HG03060 (cell line): ENCODE measurements around the gene KLK8.

ENCODE experiments used
- ATAC-seq: cut with Tn5 transposase; IDR thresholded peaks from one replicate; pipeline ENCODE4 v1.9.1; 2021; ENCODE audit warnings: low read depth, moderate number of reproducible peaks; ENCODE audit not compliant: unreplicated experiment

KLK8 gene

GRCh38 chr19:51018745-51019543, 17.5 kb upstream of the KLK8 start:
- ATAC-seq: no peak

- ATAC-seq: no peak
Observed at GRCh38 chr19:51016798-51017683, 15.6 kb upstream of the KLK8 start.

GRCh38 chr19:51015691-51016267, 14.4 kb upstream of the KLK8 start:
- no peak for ATAC-seq

GRCh38 chr19:51014242-51014641, 12.8 kb upstream of the KLK8 start:
- ATAC-seq: no peak

- ATAC-seq: no peak
Observed at GRCh38 chr19:51012661-51013190, 11.3 kb upstream of the KLK8 start.

- ATAC-seq: no peak
Observed at GRCh38 chr19:51010066-51010795, 8.8 kb upstream of the KLK8 start.

- no peak for ATAC-seq
Observed at GRCh38 chr19:51009061-51009891, 7.9 kb upstream of the KLK8 start.

DNA sequence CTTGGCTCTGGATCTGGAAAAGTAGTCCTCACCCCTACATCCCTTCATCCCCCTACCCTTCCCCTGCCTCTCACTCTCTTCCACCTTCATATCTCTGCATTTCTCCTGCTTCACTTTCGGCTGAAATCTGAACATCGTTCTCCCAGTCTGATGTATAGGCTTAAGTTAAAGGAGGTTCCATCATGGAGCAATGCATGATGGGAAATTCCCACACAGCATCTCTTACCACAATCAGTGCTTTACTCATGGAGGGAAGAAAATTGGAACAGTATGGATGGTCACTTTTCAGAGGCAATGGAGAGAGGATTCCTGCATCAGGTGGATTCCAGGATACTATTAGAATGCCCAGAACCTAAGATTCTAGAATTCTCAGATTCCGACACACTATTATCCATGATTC, 6.1 kb upstream of the KLK8 start:
- ATAC-seq: no peak

DNA sequence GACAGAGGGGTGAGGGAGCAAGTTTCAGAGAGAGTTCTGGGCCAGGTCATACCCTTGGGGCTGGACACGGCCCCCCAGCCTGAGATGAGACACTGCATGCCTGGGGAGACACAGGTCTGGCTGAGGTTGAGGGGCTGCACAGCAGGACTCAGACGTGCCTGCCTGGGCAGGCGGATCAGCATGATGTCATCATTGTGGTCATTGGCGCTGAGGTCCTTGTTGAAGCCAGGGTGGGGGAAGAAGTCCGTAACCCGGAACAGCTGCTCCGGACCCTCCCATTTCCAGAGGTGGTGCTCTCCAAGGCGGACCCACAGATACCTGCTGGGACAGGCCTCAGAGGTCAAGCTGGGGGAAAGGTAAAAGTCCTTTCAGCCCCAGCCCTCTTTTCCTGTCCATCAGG, 5.0 kb upstream of the KLK8 start:
- no peak for ATAC-seq

DNA sequence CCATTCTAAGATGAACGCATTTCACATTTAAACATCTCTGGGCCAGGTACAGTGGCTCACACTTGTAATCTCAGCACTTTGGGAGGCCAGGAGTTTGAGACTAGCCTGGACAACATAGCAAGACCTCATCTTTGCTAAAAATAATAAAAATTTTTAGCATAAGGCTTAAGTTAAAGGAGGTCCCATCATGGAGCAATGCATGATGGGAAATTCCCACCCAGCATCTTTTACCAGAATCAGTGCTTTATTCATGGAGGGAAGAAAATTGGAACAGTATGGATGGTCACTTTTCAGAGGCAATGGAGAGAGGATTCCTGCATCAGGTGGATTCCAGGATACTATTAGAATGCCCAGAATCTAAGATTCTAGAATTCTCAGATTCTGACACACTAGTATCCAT, 3.8 kb upstream of the KLK8 start:
- ATAC-seq: no peak

GRCh38 chr19:51003316-51003715, 1.9 kb upstream of the KLK8 start:
- no peak for ATAC-seq

DNA sequence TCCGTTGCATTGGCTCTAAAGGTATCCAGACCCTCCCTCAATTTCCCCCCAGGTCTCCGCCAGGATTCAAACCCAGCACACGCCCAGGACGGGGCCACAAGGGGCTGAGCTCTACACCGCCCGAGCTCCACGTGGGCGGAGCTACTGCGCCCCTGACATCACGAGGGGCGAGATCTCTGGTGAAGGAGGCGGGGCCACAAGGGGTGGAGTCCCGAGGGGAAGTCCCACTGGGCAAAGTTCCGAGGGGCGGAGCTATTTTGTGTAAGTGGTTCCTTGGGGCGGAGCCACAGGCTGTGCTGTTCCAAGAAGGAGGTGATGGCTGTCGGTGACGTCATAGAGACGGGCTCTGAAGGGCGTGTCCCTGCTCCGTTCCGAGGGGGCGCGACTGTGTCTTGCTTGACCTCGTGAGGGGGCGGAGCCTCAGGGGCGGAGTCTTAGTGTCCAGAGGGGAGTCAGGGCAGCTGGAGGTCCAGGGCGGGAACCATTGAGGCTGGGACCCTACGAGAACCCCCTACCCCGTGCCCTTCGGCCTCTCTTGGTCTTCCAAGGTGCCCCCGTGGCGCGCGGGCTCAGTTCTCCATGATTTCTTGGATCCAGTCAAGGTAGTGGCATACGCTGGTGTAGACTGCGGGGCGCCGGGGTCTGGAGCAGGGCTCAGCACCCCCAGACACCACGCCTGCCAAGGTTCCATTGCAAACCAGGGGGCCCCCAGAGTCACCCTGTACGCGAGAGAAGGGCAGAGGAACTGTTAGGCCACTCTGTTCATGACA, 1.3 kb upstream of the KLK8 start:
- ATAC-seq: no peak

DNA sequence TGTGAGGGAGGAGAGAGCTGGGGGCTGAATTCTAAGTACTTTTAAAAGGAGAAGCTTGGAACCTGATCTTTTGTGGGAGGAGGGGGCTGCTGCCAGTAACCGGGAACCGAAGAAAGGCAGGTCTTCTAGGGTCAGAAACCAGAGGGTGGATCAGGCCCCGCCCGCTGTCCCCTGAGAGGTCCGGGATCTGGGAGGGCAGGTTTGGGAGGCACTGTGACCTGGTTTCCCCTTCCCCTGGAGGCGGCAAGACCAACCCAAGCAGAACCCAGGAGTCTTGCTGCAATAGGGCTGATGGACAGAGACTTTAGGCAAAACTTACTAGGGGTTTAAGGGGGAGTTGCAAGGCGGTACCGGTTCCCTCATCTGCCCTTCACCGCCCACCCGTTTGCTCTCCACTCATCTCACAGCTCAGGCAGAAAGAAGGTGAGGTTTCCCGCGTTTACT, 707 bp upstream of the KLK8 start:
- no peak for ATAC-seq

DNA sequence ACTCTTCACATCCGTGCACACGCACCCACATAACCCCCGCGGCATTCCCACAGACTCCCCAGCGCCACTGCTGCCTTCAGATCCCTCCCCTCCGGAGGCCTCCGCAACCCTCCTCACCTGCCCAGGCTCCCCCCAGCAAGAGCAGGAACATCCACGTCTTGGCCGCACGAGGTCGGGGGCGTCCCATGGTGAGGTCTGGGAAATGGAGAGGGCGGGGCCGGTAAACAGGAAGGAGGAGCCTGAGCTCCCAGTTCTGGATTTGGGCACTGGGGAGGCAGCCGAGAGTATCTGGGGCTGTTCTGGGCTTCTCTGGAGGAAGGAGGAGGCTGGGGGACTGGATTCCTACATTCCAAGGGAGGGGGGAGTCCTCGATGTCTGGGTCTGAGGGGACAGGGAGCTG, 423 bp downstream of the KLK8 start:
- no peak for ATAC-seq

- ATAC-seq: no peak
Observed at GRCh38 chr19:51000426-51000825, 978 bp downstream of the KLK8 start.

GRCh38 chr19:50998686-50999085, 2.7 kb downstream of the KLK8 start:
- no peak for ATAC-seq

DNA sequence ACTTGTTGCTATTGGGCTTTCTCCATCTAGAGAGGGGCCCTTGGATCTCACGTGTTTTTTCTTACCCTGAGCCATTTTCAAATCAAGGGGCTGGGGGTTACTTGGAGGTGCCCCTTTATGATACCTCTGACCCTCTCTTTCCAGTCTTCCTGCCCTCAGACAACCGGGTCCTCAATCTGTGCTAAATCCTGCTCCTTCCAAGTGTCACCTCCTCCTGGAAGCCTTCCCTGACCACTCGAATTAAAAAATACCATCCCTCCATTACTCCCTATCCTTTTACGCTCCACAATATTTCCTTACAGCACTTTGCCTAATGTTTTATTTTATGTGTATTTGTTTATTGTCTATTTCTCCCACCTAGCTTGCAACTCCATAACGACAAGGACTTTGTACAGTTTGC, 3.3 kb downstream of the KLK8 start:
- no peak for ATAC-seq

- no peak for ATAC-seq
Observed at GRCh38 chr19:50994129-50994528, 7.3 kb downstream of the KLK8 start.

- ATAC-seq: no peak
Observed at GRCh38 chr19:50992666-50993035, 8.8 kb downstream of the KLK8 start.
